GM23248 (cell line): ENCODE measurements around the gene LSMEM2.

ENCODE experiments used
- EZH2 ChIP-seq: fragments of 200-600 bp; sonication (generic); IDR thresholded peaks from 2 replicates; pipeline ENCODE4 v1.6.1; 2018; ENCODE audit warnings: antibody characterized with exemption, mild to moderate bottlenecking; ENCODE audit not compliant: insufficient read depth, poor library complexity, severe bottlenecking
- EZH2phosphoT487 ChIP-seq: fragments of 200-600 bp; sonication (generic); IDR thresholded peaks from 2 replicates; pipeline ENCODE4 v1.6.1; 2018; ENCODE audit warnings: antibody characterized with exemption, moderate library complexity, mild to moderate bottlenecking, low read depth; ENCODE audit not compliant: insufficient read depth

GRCh38 chr3:50296721-50297383 is 18.0 kb downstream of the LSMEM2 start:
- TF ChIP-seq EZH2: no peak
- no peak for TF ChIP-seq EZH2phosphoT487
